H4 (cell line): ENCODE measurements around the gene BET1. TPM values are rescaled to one million over a fixed set of nuclear protein-coding genes. Genes with fewer than 3 reads are reported as not detected.

Source experiments
- DNase-seq: peaks from one replicate; pipeline ENCODE4 v3.0.0-alpha.2; 2015; ENCODE audit warnings: low spot score
- total RNA-seq: library from RNA; depleted of rRNA; stranded (reverse); fragments of >200 nt; shearing (Covaris generic); gene quantifications from 2 replicates; pipeline ENCODE4 v1.2.3, GENCODE V29; 2014; rRNA removed

BET1 gene
- total RNA-seq, 1 experiment from 2014 or later = 67.3 TPM

DNA sequence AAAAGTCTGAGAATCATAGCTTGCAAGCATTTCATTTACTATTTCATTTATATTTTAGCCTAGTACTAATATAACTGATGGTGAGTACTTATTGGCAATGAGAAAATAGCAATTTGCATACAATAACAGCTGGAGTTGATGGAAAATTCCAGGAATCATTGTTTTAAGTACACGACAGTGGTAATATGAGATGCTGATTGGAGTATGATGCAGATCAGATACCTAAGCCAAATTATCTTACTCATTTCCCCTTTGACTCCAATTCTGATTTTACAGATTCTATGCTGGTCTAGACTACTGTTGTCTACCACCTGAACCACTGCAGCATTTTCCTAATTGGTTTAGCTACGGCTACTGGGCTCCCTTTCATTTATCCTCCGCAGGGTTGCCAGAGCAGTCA lies 45.9 kb downstream of the BET1 start:
- no peak for DNase-seq

DNA sequence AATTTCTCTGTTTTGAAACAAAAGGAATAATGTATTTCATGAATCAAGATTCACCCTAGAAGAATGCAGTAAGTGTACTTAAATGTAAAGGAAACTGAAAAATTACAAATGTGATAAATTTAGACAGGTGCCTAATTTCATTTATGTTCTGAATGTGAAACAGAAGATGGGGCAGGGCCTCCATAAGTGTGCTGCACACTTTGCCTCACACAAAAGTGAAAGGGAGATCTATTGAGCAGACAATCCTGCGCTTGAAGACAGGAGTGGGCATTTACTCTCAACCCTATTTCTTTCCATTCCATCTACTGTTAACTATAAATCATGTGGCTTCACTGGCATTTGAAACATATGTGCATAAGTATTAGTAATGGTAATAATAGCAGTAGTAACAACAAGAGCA lies 46.4 kb downstream of the BET1 start:
- DNase-seq = no peak

DNA sequence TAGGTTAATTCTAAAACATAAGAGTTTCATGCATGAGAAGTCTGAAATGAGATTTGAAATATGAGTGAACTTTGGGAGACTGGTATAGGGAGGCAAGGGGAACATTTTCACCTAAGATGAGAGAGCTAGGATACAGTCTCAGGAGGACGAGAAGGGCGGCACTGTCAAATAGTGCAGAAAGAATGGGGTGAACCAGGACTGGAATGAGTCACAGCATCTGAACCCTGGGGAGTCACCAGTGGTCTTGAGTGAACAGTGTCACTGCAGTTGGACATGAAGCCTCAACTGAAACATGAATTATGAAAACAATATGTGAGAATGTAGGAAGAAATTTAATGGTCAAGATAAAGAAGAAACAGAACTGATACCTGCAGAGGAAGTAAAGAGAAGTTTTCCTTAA lies 48.9 kb downstream of the BET1 start:
- DNase-seq = no peak

GRCh38 chr7:93949423-93949822 lies 54.7 kb downstream of the BET1 start:
- DNase-seq = peak; percentile 53

- DNase-seq = no peak
Observed at GRCh38 chr7:93948873-93949272, 55.3 kb downstream of the BET1 start.

DNA sequence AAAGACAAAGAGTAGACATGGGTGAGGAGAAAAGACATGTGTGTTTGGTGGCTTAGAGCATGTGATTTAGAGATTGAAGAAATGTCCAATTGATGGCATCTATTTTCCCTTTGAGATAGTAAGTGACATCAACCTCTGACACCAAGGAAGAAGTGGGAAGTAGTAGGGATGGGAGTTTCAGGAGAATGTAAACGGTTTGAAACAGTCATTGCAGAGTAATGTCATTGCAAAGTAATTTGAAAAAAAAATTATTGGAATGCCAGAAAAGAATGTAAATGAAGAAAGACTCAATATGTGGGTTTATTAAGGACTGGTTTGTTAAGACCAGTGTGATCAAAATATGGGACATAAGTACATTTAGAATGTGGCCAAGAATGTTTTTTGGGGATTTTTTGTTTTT lies 56.0 kb downstream of the BET1 start:
- no peak for DNase-seq

GRCh38 chr7:93945756-93946535 lies 58.2 kb downstream of the BET1 start:
- DNase-seq = no peak

- no peak for DNase-seq
Observed at GRCh38 chr7:93945083-93945482, 59.1 kb downstream of the BET1 start.

- DNase-seq = no peak
Observed at GRCh38 chr7:93944673-93945072, 59.5 kb downstream of the BET1 start.

GRCh38 chr7:93943816-93944540 lies 60.2 kb downstream of the BET1 start:
- no peak for DNase-seq

Other genes starting within 250 kb of the BET1 start
- gene TFPI2, start 113.6 kb downstream of the BET1 start, total RNA-seq = 16.0 and 18.0 TPM in 2 replicates
- not detected in 2 replicates for gene GNGT1, start 97.8 kb downstream of the BET1 start, total RNA-seq
- 57.1 and 58.5 TPM in 2 replicates for gene GNG11, start 82.6 kb downstream of the BET1 start, total RNA-seq